NB4 (cell line): ENCODE data around the gene SH3PXD2A.

Source experiments
- MAX ChIP-seq: IDR thresholded peaks from 2 replicates; pipeline ENCODE4 v1.6.1; 2011; ENCODE audit warnings: low read depth, low read length
- POLR2A ChIP-seq: IDR thresholded peaks from 2 replicates; pipeline ENCODE4 v1.6.1; 2011; ENCODE audit warnings: mild to moderate bottlenecking; ENCODE audit not compliant: insufficient read length; ENCODE audit errors: extremely low read depth
- TF ChIP-seq, protein P1 (sequence below): IDR thresholded peaks from one replicate; pipeline ENCODE4 v1.5.1; 2012; ENCODE audit warnings: low read depth, low read length

DNA sequence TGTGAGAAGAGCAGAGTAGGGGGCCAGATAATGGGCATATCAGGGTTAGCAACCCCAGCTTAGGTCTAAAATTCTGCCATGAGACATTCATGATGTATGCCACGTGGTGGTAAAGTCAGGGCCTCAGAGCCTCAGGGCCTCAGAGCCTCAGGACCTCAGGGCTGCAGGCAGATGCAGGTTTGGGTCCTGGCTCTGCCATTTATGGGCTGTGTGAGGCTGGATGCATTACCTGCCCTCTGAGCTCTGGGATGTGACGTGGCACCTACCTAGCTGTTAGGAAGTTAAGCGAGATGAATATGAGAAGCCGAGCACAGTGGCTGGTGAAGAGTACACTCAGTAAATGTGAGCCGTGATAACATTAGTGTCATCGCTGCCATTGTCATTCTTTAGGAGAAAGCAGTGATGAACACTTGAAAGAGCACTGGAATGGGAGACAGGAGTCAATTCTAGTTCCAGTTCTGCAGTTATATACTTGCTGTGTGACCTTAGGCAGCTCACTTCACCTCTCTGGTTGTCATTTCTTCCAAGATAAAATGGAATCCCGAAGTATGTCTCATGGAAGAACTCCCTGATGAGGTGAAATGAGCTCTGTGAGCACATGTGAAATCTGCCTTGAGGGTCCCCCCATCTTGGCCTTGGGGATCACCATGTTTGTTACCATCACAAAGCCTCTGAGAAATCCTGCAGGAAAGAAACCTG, 127.2 kb downstream of the SH3PXD2A start:
- TF ChIP-seq, protein P1, sequence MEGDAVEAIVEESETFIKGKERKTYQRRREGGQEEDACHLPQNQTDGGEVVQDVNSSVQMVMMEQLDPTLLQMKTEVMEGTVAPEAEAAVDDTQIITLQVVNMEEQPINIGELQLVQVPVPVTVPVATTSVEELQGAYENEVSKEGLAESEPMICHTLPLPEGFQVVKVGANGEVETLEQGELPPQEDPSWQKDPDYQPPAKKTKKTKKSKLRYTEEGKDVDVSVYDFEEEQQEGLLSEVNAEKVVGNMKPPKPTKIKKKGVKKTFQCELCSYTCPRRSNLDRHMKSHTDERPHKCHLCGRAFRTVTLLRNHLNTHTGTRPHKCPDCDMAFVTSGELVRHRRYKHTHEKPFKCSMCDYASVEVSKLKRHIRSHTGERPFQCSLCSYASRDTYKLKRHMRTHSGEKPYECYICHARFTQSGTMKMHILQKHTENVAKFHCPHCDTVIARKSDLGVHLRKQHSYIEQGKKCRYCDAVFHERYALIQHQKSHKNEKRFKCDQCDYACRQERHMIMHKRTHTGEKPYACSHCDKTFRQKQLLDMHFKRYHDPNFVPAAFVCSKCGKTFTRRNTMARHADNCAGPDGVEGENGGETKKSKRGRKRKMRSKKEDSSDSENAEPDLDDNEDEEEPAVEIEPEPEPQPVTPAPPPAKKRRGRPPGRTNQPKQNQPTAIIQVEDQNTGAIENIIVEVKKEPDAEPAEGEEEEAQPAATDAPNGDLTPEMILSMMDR, result no peak
- TF ChIP-seq POLR2A (no peak), MAX (no peak)
